ENCODE measurements around the gene EFR3B. TPM values are rescaled to one million over a fixed set of nuclear protein-coding genes. Genes with fewer than 3 reads are reported as not detected.
"Not testable (repeated sequence)": the region's sequence is repeated elsewhere in the genome, so short reads cannot be mapped to it uniquely, and the experiment has no call there.

Gene EFR3B
- total RNA-seq, 1 donor from 2014 or later, result 22.9 TPM

- Mint-ChIP-seq H3K36me3 (ENCODE audit: unreplicated experiment) (no peaks in the 10 kb centered on the region), H3K4me1 (ENCODE audit: low read depth, unreplicated experiment) (no peaks in the 10 kb centered on the region), H3K27ac (ENCODE audit: unreplicated experiment) (no peak overlapping the region), H3K9me3 (ENCODE audit: unreplicated experiment) (peaks cover 1% of the 10 kb centered on the region), H3K4me3 (ENCODE audit: unreplicated experiment) (no peak overlapping the region), H3K27me3 (ENCODE audit: unreplicated experiment) (peaks cover 3% of the 10 kb centered on the region)
- DNase-seq, result no peak
- TF ChIP-seq CTCF (IDR thresholded peaks at IDR 0.05; ENCODE audit: partially characterized antibody, unreplicated experiment), result no peak
Observed at GRCh38 chr2:25141120-25141519, 99.2 kb downstream of the EFR3B start.

- no peak for DNase-seq
- Mint-ChIP-seq H3K27me3 (ENCODE audit: unreplicated experiment) (peaks cover 3% of the 10 kb centered on the region), H3K4me1 (ENCODE audit: low read depth, unreplicated experiment) (no peaks in the 10 kb centered on the region), H3K36me3 (ENCODE audit: unreplicated experiment) (no peaks in the 10 kb centered on the region), H3K9me3 (ENCODE audit: unreplicated experiment) (no peaks in the 10 kb centered on the region), H3K27ac (ENCODE audit: unreplicated experiment) (no peak overlapping the region), H3K4me3 (ENCODE audit: unreplicated experiment) (no peak overlapping the region)
- no peak for TF ChIP-seq CTCF (IDR thresholded peaks at IDR 0.05; ENCODE audit: partially characterized antibody, unreplicated experiment)
Observed at GRCh38 chr2:25145803-25146202, 103.9 kb downstream of the EFR3B start.

GRCh38 chr2:25146896-25147295, 105.0 kb downstream of the EFR3B start:
- Mint-ChIP-seq H3K4me3 (ENCODE audit: unreplicated experiment) (no peak overlapping the region), H3K4me1 (ENCODE audit: low read depth, unreplicated experiment) (no peaks in the 10 kb centered on the region), H3K27ac (ENCODE audit: unreplicated experiment) (no peak overlapping the region), H3K9me3 (ENCODE audit: unreplicated experiment) (no peaks in the 10 kb centered on the region), H3K36me3 (ENCODE audit: unreplicated experiment) (no peaks in the 10 kb centered on the region), H3K27me3 (ENCODE audit: unreplicated experiment) (peaks cover 3% of the 10 kb centered on the region)
- no peak for TF ChIP-seq CTCF (IDR thresholded peaks at IDR 0.05; ENCODE audit: partially characterized antibody, unreplicated experiment)
- DNase-seq, result no peak

- Mint-ChIP-seq H3K4me3 (ENCODE audit: unreplicated experiment) (no peak overlapping the region), H3K27ac (ENCODE audit: unreplicated experiment) (no peak overlapping the region), H3K36me3 (ENCODE audit: unreplicated experiment) (peaks cover 9% of the 10 kb centered on the region), H3K9me3 (ENCODE audit: unreplicated experiment) (no peaks in the 10 kb centered on the region), H3K27me3 (ENCODE audit: unreplicated experiment) (peaks cover 5% of the 10 kb centered on the region), H3K4me1 (ENCODE audit: low read depth, unreplicated experiment) (no peaks in the 10 kb centered on the region)
- TF ChIP-seq CTCF (IDR thresholded peaks at IDR 0.05; ENCODE audit: partially characterized antibody, unreplicated experiment), result no peak
- DNase-seq, result no peak
Observed at GRCh38 chr2:25149646-25150045, 107.8 kb downstream of the EFR3B start.

- H3K27me3 Mint-ChIP-seq (ENCODE audit: unreplicated experiment); DNase-seq; H3K27ac Mint-ChIP-seq (ENCODE audit: unreplicated experiment); H3K4me1 Mint-ChIP-seq (ENCODE audit: low read depth, unreplicated experiment); H3K4me3 Mint-ChIP-seq (ENCODE audit: unreplicated experiment); H3K9me3 Mint-ChIP-seq (ENCODE audit: unreplicated experiment): not testable (repeated sequence)
- peaks cover 14% of the 10 kb centered on the region for H3K36me3 Mint-ChIP-seq (ENCODE audit: unreplicated experiment)
Observed at GRCh38 chr2:25150993-25151392, 109.1 kb downstream of the EFR3B start.

GRCh38 chr2:25151718-25152117, 109.8 kb downstream of the EFR3B start:
- Mint-ChIP-seq H3K4me3 (ENCODE audit: unreplicated experiment) (no peak overlapping the region), H3K4me1 (ENCODE audit: low read depth, unreplicated experiment) (no peaks in the 10 kb centered on the region), H3K9me3 (ENCODE audit: unreplicated experiment) (no peaks in the 10 kb centered on the region), H3K27ac (ENCODE audit: unreplicated experiment) (no peak overlapping the region), H3K27me3 (ENCODE audit: unreplicated experiment) (peaks cover 8% of the 10 kb centered on the region), H3K36me3 (ENCODE audit: unreplicated experiment) (peaks cover 14% of the 10 kb centered on the region)
- no peak for TF ChIP-seq CTCF (IDR thresholded peaks at IDR 0.05; ENCODE audit: partially characterized antibody, unreplicated experiment)
- no peak for DNase-seq

Measured in glutamatergic neuron (in vitro differentiated cells).